ENCODE data around the gene TEPSIN. TPM values are rescaled to one million over a fixed set of nuclear protein-coding genes. Genes with fewer than 3 reads are reported as not detected.

Gene TEPSIN
- total and polyA plus RNA-seq, 2 donors (not counting 1 experiment from before 2014, with no cell fraction given), result 5.6 to 11.2 TPM

DNA sequence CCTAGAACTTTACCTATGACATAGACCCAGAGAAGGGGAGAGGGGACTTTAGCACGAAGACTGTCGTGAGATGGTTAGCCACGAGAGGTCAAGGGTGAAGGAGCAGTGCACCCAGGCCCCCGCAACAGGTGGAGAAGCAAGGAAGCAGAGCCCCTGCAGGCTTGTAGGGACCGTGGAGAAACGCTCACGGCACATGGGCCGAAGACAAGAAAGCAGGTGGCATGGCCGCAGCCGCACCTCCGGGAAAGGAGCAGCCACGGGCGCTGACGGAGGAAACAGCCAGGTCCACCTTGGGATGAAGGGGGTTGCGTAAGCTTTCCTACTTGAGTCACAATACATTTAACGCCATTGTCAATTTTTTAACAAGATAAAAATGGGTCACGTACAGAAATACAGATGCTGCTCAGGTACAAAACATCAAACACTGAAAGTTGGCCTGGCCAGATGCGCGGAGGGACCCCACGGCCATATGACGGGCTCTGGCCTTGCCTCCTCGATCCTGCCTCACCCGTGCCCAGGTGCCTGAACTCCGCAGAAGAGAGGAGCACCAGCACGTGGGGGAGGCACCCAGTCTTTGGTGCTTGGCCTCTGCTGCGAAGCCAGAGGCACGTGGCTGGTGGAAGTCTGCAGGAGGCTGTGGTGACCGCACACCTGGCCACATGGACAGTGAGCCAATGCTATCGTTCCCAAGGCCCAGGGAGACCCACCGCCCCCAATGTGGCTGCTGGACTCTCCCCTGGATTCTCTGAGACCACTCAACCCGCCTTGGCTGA lies 35.0 kb upstream of the TEPSIN start:
- Histone ChIP-seq H3K27me3 (ENCODE audit: control insufficient read depth, insufficient read depth, low read length) (no peaks in the 10 kb centered on the region), H3K79me2 (ENCODE audit: control insufficient read depth, insufficient read depth, low read length) (peaks cover 1% of the 10 kb centered on the region), H3K4me3 (replicated peaks in 1 of 4; ENCODE audit: control extremely low read depth in 1 of 4, insufficient read depth in 1 of 4, low read depth in 3 of 4, low read length in 4 of 4) (no peak overlapping the region), H3K4me1 (ENCODE audit: control insufficient read depth, extremely low read depth, insufficient read depth, low read length) (peaks cover 12% of the 10 kb centered on the region), H4K20me1 (ENCODE audit: control insufficient read depth, extremely low read depth, insufficient read depth, low read length) (no peaks in the 10 kb centered on the region), H3K27ac (ENCODE audit: insufficient read depth, low read length) (no peak overlapping the region), H2AFZ (ENCODE audit: low read length) (no peak overlapping the region), H3K9ac (ENCODE audit: insufficient read depth, low read length) (no peak overlapping the region), H3K36me3 (ENCODE audit: control insufficient read depth, insufficient read depth, low read length) (peaks cover 16% of the 10 kb centered on the region), H3K9me3 (ENCODE audit: control insufficient read depth, insufficient read depth, low read depth, low read length) (no peaks in the 10 kb centered on the region), H3K4me2 (ENCODE audit: extremely low read depth, insufficient read depth, low read length) (no peak overlapping the region)
- TF ChIP-seq EZH2 (IDR thresholded peaks at IDR 0.05; ENCODE audit: low read length, missing control alignments), result no peak
- TF ChIP-seq, protein P1, sequence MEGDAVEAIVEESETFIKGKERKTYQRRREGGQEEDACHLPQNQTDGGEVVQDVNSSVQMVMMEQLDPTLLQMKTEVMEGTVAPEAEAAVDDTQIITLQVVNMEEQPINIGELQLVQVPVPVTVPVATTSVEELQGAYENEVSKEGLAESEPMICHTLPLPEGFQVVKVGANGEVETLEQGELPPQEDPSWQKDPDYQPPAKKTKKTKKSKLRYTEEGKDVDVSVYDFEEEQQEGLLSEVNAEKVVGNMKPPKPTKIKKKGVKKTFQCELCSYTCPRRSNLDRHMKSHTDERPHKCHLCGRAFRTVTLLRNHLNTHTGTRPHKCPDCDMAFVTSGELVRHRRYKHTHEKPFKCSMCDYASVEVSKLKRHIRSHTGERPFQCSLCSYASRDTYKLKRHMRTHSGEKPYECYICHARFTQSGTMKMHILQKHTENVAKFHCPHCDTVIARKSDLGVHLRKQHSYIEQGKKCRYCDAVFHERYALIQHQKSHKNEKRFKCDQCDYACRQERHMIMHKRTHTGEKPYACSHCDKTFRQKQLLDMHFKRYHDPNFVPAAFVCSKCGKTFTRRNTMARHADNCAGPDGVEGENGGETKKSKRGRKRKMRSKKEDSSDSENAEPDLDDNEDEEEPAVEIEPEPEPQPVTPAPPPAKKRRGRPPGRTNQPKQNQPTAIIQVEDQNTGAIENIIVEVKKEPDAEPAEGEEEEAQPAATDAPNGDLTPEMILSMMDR (conservative IDR thresholded peaks at IDR 0.05 in 1 of 2, IDR thresholded peaks at IDR 0.05 in 1 of 2; ENCODE audit: low read depth in 1 of 2, low read length in 2 of 2), result no peak
- DNase-seq (ENCODE audit: low read depth in 2 of 2), result no peak

DNA sequence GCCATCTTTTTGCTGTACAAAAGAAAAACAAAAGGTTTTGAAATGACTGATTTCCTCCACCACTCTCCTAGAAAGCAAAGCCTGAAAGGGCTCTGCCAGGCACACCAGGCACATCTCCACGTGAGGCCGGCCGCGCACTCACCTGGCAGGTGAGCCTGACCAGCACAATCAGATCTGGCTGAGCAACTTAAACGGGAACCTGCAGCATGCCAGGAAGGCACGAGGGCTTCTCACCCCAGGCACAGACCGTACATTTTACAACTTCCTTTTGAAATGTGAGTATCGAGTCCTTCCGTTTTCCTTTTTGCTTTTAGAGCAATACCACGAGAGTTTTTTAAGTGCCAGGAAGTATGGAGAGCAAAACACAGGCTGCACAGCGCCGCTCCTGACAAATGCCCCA lies 33.8 kb upstream of the TEPSIN start:
- no peaks in the 10 kb centered on the region for H3K9me3 ChIP-seq (ENCODE audit: control insufficient read depth, insufficient read depth, low read depth, low read length)
- H3K36me3 ChIP-seq (ENCODE audit: control insufficient read depth, insufficient read depth, low read length), result peaks cover 18% of the 10 kb centered on the region
- H2AFZ ChIP-seq (ENCODE audit: low read length), result no peak overlapping the region
- H4K20me1 ChIP-seq (ENCODE audit: control insufficient read depth, extremely low read depth, insufficient read depth, low read length), result no peaks in the 10 kb centered on the region
- no peak overlapping the region for H3K27ac ChIP-seq (ENCODE audit: insufficient read depth, low read length)
- no peak overlapping the region for H3K4me2 ChIP-seq (ENCODE audit: extremely low read depth, insufficient read depth, low read length)
- no peak for TF ChIP-seq EZH2 (IDR thresholded peaks at IDR 0.05; ENCODE audit: low read length, missing control alignments)
- TF ChIP-seq, protein P1 (conservative IDR thresholded peaks at IDR 0.05 in 1 of 2, IDR thresholded peaks at IDR 0.05 in 1 of 2; ENCODE audit: low read depth in 1 of 2, low read length in 2 of 2), result no peak
- H3K4me1 ChIP-seq (ENCODE audit: control insufficient read depth, extremely low read depth, insufficient read depth, low read length), result peaks cover 7% of the 10 kb centered on the region
- no peak overlapping the region for H3K9ac ChIP-seq (ENCODE audit: insufficient read depth, low read length)
- no peaks in the 10 kb centered on the region for H3K27me3 ChIP-seq (ENCODE audit: control insufficient read depth, insufficient read depth, low read length)
- peaks cover 1% of the 10 kb centered on the region for H3K79me2 ChIP-seq (ENCODE audit: control insufficient read depth, insufficient read depth, low read length)
- H3K4me3 ChIP-seq (replicated peaks in 1 of 4; ENCODE audit: control extremely low read depth in 1 of 4, insufficient read depth in 1 of 4, low read depth in 3 of 4, low read length in 4 of 4), result no peak overlapping the region
- no peak for DNase-seq (ENCODE audit: low read depth in 2 of 2)

DNA sequence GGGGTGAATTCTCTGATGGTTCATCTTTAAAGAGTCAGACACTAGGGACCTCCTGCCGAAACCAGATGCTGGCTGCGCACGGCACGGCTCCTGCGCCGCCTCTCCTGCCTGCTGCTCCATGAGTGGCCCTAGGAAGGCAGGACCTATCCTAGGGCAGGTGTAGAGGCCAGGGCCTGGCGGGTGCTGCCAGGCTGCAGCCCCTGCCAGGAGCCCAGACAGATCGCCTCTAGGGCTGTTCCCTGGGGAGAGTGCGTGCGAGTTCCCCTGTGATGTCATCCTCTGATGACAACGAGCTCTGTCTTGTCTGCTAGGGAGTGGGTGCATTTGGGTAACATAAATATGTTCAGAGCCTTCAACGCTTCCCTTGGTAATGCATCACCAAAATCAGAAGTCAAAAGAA lies 32.4 kb upstream of the TEPSIN start:
- no peak overlapping the region for H3K4me3 ChIP-seq (replicated peaks in 1 of 4; ENCODE audit: control extremely low read depth in 1 of 4, insufficient read depth in 1 of 4, low read depth in 3 of 4, low read length in 4 of 4)
- TF ChIP-seq, protein P1 (conservative IDR thresholded peaks at IDR 0.05 in 1 of 2, IDR thresholded peaks at IDR 0.05 in 1 of 2; ENCODE audit: low read depth in 1 of 2, low read length in 2 of 2), result no peak
- TF ChIP-seq EZH2 (IDR thresholded peaks at IDR 0.05; ENCODE audit: low read length, missing control alignments), result no peak
- no peaks in the 10 kb centered on the region for H3K9me3 ChIP-seq (ENCODE audit: control insufficient read depth, insufficient read depth, low read depth, low read length)
- H3K79me2 ChIP-seq (ENCODE audit: control insufficient read depth, insufficient read depth, low read length), result no peaks in the 10 kb centered on the region
- H3K36me3 ChIP-seq (ENCODE audit: control insufficient read depth, insufficient read depth, low read length), result peaks cover 13% of the 10 kb centered on the region
- no peaks in the 10 kb centered on the region for H4K20me1 ChIP-seq (ENCODE audit: control insufficient read depth, extremely low read depth, insufficient read depth, low read length)
- no peak overlapping the region for H3K9ac ChIP-seq (ENCODE audit: insufficient read depth, low read length)
- H2AFZ ChIP-seq (ENCODE audit: low read length), result no peak overlapping the region
- no peaks in the 10 kb centered on the region for H3K27me3 ChIP-seq (ENCODE audit: control insufficient read depth, insufficient read depth, low read length)
- H3K27ac ChIP-seq (ENCODE audit: insufficient read depth, low read length), result no peak overlapping the region
- no peak for DNase-seq (ENCODE audit: low read depth in 2 of 2)
- no peak overlapping the region for H3K4me2 ChIP-seq (ENCODE audit: extremely low read depth, insufficient read depth, low read length)
- no peaks in the 10 kb centered on the region for H3K4me1 ChIP-seq (ENCODE audit: control insufficient read depth, extremely low read depth, insufficient read depth, low read length)

Data from fibroblast of lung (primary cell).